OCI-M1 (cell line): ENCODE data around the gene SLC12A5.

Experiments used
- DNase-seq: peaks from one replicate; lab custom pipeline; 2025; lab: John Stamatoyannopoulos, UW

The SLC12A5 gene

DNA sequence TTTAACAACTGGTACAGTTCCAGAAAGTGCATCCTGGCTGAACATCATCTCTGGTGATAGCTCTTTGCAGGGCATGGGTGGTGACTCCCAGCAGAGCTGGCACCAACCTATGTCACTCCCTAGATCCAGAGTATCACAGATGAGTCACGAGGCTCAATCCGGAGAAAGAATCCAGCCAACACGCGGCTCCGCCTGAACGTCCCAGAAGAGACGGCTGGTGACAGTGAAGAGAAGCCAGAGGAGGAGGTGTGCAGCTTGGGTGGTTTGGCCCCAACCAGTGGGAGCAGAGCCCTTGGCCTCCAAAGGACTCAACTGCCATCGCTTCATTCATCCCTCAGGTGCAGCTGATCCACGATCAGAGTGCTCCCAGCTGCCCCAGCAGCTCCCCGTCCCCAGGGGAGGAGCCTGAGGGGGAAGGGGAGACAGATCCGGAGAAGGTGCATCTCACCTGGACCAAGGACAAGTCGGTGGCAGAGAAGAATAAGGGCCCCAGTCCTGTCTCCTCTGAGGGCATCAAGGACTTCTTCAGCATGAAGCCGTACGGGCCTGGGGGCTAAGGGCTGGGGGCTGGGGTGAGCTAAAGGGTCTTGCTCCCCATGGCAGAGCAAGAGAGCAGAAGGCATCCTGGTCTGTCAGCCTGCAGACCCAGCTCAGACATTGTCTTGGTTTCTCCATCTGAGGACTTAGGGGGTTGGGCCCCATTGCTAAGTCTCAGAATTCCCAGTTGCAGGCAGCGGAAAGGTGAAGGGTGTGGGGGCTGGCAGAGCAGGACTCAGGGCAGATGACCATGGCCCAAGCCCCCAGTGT is 27.2 kb downstream of the SLC12A5 start:
- no peak for DNase-seq

DNA sequence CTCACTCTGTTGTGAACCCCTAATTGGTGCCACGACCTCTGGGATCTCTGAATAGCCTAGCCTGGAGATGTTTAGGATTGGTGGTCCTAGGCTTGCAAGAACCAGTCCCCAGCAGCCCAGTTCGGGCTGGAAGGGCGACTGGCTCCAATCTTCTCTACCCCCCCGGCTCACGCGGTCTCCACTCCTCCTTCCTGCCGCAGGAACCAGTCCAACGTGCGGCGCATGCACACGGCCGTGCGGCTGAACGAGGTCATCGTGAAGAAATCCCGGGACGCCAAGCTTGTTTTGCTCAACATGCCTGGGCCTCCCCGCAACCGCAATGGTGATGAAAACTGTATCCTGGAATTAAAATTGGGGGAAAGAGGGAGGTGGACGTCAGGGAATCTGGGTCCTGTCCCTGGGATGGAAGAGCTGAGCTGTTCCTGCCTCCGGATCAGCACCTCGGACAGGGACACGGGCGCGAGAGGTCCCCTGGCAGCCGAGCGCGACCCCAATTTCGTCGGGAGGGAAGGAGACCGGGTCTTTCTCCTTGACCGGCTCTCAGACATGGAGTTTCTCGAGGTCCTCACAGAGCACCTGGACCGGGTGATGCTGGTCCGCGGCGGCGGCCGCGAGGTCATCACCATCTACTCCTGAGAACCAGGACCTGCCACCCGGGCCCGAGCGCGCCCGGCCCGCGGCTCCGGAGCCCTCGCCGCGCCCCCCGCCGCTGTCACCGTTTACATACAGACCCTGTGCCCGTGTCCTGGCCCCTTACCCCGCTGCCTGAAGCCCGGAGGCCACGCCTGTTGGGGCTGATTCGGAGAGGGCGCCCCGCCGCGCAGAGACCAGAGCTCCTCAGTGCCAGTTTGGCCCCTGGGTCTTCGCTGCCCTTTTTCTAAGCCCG is 28.2 kb downstream of the SLC12A5 start:
- DNase-seq = no peak

DNA sequence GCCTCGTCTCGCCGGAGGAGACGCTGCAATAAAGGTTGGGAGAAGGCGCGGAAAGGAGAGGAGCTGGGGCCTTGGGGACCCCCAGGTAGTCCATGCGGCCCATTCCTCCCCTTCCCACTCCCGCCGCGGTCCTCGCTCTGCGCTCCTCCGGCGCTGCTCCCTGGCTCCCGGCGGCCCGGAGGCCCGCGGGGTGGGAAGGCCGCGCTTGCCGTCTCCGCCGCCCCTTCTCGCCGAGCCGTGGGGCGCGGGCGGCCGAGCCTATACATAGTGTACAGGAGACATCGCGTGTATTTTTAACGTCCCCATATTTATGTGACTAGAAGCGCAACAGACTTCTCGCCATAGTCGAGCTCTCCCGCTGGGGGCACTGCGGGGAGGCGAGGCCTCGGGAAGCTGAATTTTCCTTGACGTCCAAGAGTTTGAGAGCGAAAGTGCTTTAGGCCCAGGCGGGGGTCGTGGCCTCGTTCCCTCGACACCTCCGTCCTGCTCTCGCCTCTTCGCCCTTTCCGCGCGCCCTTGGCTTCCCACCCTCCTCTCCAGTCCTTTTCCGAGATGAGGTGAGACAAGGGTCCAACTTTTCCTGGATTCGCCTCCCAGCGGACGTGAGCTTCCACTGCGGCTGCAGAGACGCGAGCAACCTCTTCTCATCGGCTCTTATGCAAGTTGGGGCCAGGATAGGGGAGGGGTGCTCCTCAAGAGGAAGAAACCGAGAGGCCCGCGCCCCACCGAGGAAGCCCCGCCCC is 29.0 kb downstream of the SLC12A5 start:
- no peak for DNase-seq

DNA sequence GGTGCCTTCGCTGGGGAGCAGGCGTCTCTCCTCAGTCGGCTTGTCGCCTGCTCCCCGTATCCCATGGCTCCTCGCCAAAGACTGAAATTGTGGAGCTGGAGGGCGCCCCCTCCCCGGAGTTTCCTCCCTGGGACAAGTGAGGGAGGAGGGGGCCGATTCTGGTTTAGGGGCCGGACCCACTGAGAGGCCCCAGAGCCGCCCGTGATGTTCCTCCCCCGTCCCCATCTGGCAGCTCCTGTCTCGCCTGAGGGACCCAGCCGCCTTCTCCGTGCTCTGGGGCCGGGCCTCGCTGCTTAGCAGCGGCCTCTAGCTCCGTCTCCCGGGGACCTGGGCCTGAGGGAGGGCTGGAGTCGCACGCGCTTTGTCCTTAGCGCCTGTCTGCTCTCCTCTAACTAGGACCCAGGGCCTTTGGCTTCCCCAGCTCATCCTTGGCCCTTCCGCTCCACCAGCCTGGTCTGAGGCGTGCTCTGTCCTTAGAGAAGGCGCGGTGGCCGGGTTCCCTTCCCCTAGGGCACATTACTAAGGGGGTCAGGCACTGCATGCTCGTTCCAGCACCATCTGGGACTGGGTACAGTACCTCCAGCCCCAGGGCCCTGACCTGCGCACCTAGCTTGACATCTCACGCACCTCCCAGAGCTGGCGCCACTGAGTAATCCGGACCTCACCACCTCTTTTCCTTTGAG is 29.7 kb downstream of the SLC12A5 start:
- DNase-seq = no peak

DNA sequence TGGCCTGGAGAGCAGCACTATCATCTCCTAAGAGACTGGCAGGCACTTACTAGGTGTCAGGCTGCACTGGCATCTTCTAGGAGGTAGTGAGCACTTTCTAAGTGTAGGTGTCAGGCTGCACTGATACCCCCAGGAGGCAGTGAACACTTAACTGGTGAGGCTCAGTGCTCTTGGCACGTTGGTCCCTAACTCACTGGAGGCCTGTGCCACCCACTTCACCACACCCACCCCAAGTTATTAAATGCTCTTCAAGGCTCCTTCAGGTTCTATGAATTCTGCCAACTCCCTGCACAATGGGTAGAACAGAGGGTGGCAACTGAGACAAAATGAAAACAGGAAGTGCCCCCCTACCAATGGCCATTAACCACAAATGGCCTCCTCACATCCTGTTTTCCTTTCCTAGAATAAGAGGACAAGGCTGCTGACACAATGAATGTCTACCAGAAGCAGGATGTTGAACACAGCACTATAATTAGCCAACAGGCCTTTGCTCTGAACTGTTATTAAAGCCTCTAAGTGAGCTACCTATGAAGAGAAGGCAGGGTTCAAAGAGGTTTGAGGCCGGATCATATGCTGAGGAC is 31.4 kb downstream of the SLC12A5 start:
- peak; percentile 55 for DNase-seq

DNA sequence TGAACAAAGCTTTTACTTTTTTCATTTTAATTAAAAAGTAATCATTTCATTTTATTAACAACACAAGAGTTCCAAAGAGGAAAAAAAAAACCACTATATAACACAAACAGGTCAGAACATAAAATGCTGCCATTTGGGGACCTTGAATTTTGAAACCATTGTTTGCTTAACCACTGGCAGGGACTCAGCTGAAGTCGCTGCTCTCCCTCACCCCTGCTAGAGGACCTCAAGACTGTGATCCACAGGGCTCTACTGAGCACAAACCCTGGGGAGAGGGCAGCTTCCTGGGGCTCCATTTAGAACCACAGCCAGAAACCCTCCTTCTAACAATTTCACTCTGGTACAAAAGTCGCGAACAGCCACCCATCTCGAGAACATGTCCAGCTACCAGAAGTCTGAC is 32.0 kb downstream of the SLC12A5 start:
- DNase-seq = no peak

DNA sequence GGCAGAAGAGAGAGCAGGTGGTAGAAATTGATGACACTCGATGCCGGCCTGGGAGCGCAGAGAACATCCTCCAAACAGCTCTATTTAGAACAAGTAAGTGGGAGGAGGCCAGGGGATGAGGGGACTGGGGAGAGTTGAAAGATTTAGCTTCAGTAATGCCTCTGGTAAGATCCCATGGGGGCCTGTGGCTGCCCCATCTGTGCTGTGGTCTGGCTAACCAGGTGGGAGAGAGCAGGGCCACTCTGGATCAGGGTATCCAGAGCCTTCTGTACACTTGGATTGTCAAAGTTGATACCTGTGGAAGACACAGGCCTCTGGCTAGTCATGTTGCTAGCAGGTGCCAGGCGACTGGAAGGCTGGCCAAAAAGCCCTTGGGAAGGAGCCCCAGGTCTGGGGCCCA is 33.1 kb downstream of the SLC12A5 start:
- no peak for DNase-seq

DNA sequence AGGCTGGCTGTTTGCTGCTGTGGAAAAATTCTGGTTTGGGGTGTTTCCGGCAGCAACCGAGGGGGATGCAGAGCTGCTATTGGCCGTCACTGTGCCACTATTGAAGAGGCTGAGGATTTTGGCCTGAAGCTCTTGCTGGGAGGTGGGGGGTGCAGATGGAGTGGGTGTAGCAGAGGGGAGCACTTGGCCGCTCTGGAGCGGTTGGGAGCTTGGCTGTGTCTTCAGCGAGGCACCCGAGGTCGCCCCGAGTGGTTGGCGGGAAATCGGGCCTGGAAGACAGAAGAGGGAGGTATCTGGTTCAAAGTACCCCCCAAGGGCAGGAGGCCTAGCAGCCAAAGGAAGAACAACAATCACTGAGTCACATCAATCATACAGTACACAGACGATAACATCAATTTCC is 33.6 kb downstream of the SLC12A5 start:
- DNase-seq = no peak

DNA sequence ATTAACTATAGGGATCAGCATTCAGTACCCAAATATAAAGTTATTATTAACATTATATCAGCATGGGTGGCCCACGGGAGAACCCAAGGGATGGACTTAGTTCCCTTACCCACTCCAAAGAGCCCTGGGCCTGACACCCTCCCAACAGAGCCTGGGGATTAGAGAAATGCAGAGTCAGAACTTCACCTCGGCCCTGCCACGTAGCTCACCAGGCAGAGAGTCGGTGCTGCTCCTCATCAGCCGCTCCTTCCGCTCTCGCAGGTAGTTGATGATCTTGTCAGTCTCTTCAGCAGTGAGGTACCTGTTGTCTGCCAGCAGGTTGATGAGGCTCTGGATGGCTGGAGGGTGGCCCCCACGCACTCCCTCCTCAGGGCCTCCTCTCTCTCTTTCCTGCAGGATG is 34.1 kb downstream of the SLC12A5 start:
- no peak for DNase-seq

DNA sequence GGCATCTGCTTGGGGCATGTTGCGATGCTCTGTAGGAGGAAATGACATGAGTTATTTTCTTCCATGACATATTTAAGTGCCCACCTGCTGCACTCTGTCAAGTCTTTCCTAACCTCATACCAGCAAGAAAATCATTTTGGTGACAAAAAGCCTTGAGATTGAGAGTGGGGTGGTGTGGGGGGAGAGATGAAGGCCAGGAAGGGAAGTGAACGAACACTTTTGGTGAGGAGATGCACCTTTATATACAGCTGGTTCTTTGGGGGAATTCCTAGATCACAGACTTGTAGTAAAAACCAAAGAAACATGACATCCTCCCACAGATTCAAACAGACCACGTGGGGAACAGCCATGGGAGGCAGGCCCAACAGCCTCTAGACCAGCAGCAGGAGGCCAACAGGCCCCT is 34.6 kb downstream of the SLC12A5 start:
- no peak for DNase-seq

DNA sequence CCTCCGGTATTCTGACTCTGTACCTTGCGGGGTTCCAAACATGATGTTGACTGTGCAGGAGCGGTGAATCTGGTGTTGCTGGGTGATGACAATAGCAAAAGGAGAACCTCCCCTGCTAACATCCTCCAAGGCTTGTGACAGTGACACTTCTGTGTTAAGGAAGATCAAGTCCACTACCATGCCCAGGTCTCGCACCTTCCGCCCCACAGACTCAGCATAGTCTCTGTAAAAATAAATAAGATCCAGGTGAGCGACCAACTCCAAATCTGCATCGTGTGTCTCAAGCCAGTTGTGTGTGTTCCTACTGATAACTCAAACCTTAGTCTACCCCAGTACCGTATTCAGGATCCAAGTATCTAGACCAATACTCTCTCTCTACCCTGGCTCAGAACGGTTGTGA is 36.0 kb downstream of the SLC12A5 start:
- DNase-seq = no peak

DNA sequence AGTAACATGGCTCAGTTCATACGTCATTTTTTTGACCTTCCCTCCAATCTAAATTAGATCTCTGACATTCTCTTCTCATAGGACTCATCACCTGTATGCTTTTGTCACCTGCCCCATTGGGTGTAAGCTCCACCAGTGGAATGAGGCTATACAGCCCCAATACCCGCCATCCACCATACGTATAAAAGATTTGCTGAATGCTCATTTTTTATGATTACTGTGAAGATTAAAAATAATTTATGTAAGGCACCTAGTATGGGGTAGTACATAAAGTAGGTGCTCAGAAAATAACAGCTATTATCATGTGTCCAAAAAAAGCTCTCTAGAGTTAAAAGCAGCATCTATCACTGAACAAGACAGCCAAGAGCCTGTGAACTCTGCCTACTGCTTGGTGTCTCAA is 36.7 kb downstream of the SLC12A5 start:
- no peak for DNase-seq

DNA sequence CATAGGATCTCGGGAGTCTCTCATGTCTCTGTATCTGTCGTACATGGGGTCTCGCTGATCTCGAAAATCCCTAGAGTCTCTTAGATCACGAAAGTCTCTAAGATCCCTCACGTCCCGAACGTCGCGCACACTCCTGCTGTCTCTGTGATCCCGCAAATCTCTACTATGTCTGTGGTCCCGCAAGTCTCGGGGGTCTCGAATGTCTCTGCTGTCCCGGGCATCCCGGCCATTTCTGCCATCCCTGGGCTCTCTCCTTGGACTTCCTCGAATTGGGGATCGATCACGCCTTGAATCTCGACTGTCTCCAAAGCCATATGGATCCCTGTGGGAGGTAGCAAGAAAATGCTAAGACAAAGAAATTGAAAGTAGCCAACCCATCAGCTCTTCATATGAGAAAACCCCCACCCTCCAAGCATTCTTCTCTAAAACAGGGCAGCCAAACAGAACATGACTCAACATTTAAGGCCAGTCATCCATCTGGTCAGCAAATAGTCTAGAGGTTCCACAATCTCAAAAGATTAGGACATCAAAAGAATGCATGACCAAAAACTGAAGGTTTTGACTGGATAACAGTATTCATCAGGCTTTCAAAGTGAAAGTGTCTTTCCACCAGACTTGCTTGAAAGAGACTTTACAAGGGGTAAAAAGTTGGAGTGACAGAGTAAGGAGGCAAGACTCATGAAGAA is 41.3 kb downstream of the SLC12A5 start:
- peak; percentile 41 for DNase-seq

DNA sequence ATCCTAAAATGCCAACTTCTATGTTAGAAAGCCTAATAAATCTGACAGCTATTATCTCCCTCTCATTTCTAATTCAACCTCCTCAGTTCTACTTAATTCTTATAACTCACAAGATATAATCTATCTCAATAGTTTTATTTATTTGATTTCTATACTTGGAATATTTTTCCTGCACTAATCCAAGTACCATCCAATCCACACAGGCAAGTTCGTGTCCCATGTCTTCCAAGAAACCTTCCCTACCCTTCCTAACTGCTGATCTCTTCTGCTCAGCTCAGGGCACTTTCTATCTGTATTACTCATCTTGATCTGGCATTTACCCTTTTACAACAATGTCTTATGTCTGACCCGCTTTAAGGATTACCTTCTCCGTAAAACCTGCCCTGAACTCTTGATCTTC is 42.6 kb downstream of the SLC12A5 start:
- no peak for DNase-seq

DNA sequence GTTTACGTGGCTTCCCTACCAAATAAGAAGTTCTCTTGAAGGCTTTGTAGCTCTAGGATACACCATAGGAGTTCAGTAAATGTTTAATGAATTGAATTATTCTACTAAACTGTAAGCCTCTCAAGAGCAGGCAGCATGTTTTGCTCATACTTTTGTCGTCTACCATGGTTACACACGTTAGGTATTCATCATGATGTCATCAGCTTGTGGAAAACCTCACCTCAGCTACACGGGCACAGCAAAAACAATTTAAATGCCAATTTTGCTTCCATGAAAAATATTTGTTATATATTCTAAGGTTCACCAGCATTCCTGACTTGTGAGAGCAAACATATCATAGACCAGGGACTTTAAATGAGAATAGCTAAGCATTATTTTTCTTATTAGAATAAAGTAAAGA is 44.0 kb downstream of the SLC12A5 start:
- DNase-seq = no peak

DNA sequence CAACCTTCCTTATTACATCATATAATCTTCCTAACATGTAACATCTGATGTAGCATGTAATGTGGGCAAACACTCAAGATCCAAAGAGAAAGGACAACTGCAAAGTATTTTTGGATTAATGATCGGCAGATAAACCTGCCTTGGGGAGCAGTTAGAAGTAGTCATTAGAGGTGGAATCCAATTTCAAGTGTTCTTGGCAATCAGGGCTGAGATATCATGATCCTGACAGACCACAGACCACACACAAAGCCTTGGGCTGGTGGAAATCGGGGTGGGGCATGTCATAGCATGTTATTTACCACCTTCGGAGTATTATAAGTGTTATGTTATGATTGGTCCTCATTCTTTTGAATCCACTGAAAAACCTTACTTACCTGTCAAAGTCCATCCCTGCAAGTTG is 44.4 kb downstream of the SLC12A5 start:
- no peak for DNase-seq

DNA sequence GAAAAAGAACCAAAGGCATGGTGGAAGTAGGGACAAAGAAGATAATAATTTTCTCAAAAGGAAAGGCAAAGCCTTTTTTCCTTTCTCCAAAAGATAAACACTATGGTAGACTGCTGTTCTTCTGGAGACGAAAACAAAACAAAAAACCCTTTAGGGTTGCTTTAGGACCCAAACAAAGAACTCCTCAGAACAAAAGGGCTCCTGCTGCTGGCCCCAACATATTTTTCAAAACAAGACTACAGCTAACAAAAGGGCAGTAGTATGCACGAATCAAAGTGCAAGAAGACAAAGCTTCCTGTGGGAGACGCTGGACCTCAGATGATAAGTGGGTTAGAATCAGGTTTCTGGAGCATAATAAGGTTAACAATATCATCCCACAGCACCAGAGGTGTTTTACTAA is 45.0 kb downstream of the SLC12A5 start:
- no peak for DNase-seq

DNA sequence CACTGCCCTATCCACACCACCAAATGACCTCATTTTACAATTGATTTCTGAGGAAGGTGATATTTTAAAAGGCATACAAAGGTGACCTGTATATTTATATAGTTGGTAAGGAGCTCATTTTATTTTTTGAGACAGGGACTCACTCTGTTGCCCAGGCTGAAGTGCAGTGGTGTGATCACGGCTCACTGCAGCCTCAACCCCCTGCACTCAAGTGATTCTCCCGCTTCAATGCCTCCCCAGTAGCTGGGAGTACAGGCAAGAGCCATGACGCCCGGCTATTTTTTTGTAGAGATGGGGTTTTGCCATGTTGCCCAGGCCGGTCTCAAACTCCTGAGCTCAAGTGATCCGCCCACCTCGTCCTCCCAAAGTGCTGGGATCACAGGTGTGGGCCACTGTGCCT is 47.8 kb downstream of the SLC12A5 start:
- DNase-seq = no peak

DNA sequence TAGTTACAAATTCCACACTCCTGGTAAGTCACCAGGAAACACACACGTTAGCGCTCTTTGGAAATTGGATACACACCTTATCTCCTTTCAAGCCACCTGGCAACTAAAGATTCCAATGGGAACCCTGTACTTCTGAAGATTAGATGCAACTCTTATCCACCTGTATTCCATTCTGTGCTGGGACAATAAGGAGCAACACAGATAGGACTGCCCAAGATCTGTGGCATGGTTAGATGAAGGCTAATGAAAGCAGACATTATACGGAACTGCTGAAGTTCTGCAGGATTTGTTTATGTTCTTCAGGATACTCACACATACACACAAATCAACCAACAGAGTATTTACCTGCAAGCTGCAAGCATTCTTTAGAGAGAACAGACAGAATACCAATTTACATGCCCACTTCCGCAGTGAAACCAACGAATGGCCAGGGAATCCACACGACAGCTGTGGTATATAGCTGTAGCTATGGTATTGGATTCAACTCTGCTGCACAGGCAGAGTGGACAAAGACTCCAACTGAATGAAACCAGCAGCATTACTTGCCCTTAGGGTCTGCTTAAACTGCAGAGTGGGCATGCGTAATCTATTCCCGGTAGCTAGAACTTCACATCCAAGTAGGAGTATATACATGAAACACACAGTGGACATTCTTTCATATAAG is 48.8 kb downstream of the SLC12A5 start:
- DNase-seq = no peak

DNA sequence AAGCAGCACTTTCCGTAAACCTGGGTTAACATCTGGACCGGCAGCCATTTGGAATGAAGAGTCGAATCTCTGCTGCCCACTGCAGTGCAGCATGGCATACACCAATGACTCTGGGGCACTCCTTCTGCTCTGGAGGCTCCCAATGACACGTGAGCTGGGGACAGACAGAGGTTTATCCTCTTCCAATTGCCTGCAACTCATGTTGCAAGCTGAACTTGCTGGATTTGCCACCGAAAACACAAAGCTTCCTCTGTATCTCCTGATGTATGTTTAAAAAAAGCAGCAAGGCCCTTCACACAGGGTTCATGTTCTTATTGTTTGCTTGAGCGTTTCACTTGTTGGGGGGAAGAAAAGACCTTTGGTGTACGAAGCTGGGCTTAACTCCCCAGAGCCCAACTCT is 49.9 kb downstream of the SLC12A5 start:
- no peak for DNase-seq

DNA sequence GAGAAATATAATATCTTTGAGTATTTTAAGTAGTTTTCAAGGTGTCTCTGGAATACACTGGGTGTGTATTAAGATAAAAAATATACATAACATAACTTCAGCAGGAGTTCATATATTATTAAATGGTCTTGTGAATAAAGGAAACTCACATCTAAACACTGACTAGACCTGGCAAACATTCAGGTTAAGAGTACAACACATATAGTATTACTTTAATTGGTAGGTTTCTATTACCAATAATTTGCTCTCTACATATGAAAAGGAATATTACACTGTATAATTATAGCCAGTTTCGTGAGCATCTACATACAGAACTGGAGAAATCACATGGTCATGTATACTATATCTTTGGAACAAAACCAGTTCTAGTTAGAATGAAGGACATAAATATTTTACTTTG is 52.1 kb downstream of the SLC12A5 start:
- no peak for DNase-seq
